Measurements from ENCODE around the gene ANG. TPM values are rescaled to one million over a fixed set of nuclear protein-coding genes. Genes with fewer than 3 reads are reported as not detected.
"Not testable (repeated sequence)": the region's sequence is repeated elsewhere in the genome, so short reads cannot be mapped to it uniquely, and the experiment has no call there.

The ANG gene
- total RNA-seq, 1 experiment from 2014 or later, result 1.7 TPM

DNA sequence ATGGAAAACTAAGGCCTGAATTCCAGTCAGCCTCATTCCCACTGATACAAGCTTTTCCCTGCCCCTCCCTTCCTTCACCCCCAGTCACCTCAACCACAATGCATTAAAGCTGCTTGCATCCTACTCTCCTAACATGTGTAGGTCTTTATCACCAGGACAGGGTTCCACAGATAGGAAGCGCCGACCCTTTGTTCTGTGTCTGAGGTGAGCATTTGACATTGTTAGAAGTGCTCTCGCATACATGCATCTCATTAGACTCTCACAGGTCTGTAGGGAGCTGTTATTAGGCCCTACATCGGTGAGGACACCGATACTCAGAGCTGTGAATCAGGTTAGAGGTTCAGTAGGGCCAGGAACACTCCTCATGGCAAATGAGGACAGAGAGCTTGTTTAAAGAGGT lies 43.9 kb downstream of the ANG start:
- BruUV-seq (replicated peaks), result no TSS peak
- CTCF ChIA-PET, result no interaction called here
- TF ChIP-seq, protein P1, sequence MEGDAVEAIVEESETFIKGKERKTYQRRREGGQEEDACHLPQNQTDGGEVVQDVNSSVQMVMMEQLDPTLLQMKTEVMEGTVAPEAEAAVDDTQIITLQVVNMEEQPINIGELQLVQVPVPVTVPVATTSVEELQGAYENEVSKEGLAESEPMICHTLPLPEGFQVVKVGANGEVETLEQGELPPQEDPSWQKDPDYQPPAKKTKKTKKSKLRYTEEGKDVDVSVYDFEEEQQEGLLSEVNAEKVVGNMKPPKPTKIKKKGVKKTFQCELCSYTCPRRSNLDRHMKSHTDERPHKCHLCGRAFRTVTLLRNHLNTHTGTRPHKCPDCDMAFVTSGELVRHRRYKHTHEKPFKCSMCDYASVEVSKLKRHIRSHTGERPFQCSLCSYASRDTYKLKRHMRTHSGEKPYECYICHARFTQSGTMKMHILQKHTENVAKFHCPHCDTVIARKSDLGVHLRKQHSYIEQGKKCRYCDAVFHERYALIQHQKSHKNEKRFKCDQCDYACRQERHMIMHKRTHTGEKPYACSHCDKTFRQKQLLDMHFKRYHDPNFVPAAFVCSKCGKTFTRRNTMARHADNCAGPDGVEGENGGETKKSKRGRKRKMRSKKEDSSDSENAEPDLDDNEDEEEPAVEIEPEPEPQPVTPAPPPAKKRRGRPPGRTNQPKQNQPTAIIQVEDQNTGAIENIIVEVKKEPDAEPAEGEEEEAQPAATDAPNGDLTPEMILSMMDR (IDR thresholded peaks at IDR 0.05; ENCODE audit: unreplicated experiment), result no peak

DNA sequence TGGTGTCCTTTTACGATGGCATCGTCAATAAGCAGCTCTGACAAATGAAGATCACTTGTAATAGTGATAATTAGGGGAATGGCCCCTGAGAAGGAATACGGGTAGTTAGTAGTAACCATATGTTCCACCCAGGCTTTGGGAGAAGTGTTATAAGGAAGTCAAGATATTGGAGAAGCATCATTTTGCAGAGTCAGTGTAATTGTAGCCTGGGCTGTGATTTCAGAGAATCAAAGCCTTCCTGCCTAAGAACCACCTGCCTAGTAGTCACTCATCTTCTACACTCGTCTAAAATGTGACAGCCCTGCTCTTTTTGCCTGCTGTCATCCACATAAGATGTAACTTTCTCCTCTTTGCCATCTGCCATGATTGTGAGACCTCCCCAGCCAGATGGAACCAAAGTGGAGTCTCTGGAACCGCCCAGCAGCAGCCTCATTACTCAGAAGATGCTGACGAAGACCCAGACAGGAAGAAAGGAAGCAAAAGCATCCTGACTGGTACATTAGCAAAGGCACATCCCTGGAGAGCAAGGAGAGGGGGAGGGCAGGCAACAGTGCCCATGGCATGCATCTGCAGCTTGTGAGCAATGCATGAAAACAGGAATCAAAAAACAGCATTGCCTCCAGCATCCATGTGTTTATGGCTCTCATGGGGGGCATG lies 44.5 kb downstream of the ANG start:
- Mint-ChIP-seq H3K4me1 (ENCODE audit: insufficient read depth, unreplicated experiment) (no peaks in the 10 kb centered on the region), H3K27me3 (ENCODE audit: insufficient read depth, unreplicated experiment) (peaks cover 62% of the 10 kb centered on the region), H3K36me3 (ENCODE audit: insufficient read depth, unreplicated experiment) (no peaks in the 10 kb centered on the region), H3K27ac (ENCODE audit: low read depth, unreplicated experiment) (no peak overlapping the region), H3K9me3 (ENCODE audit: unreplicated experiment) (no peaks in the 10 kb centered on the region), H3K4me3 (ENCODE audit: unreplicated experiment) (no peak overlapping the region)
- TF ChIP-seq, protein P1 (IDR thresholded peaks at IDR 0.05; ENCODE audit: unreplicated experiment), result no peak
- no peak for DNase-seq (ENCODE audit: unreplicated experiment)
- CTCF ChIA-PET, result interaction anchor here (0.6 kb wide), 1 partner anchor 409 kb away, joined by 3 read pairs; no protein-coding TSS in a partner anchor
- BruUV-seq (replicated peaks), result no TSS peak
- intact Hi-C loops (cut with micrococcal nuclease), result no loop called here
- POLR2A ChIA-PET, result no interaction called here

More for the DNA sequence above, 43.9 kb downstream of the ANG start:
- H3K4me1 Mint-ChIP-seq (ENCODE audit: insufficient read depth, unreplicated experiment), result no peaks in the 10 kb centered on the region
- H3K4me3 Mint-ChIP-seq (ENCODE audit: unreplicated experiment), result no peak overlapping the region
- no peaks in the 10 kb centered on the region for H3K9me3 Mint-ChIP-seq (ENCODE audit: unreplicated experiment)
- no peak for DNase-seq (ENCODE audit: unreplicated experiment)
- no peak overlapping the region for H3K27ac Mint-ChIP-seq (ENCODE audit: low read depth, unreplicated experiment)
- intact Hi-C loops (cut with micrococcal nuclease), result no loop called here
- no peaks in the 10 kb centered on the region for H3K36me3 Mint-ChIP-seq (ENCODE audit: insufficient read depth, unreplicated experiment)
- POLR2A ChIA-PET, result no interaction called here
- peaks cover 64% of the 10 kb centered on the region for H3K27me3 Mint-ChIP-seq (ENCODE audit: insufficient read depth, unreplicated experiment)

DNA sequence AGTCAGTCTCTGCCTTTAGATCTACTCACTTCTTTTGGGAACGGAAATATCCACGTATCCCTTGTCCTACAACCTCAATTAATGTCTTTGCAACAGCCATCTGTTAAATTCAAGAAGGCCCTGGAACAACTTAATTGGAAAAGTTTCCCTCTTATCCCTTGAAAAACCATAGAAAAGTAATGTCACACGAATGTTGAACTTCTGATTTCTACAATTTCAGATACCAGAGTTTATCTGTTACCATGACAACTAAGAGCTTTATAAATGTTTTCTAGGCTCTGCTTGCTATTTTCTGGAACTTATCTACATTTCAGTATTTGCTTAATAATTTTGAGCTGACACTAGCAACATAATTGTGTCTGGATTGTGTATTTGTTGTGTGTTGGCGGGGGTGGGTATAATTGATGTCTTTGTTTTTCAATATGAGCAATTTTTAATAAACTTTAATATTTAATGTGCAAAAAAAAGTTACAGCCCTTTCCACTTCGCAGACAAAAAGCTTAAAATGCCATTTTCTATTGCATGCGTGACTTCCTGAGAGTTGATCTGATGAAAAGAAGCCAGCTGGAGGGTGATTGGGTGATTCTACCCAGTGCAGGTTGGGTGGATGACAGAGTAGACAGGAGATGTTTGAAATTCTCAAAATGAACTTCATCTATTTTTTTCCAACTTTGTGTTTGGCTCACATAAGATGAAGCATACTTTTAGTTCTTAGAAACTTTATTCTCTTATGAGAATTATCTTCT lies 45.3 kb downstream of the ANG start:
- Mint-ChIP-seq H3K4me1 (ENCODE audit: insufficient read depth, unreplicated experiment) (no peaks in the 10 kb centered on the region), H3K4me3 (ENCODE audit: unreplicated experiment) (no peak overlapping the region), H3K9me3 (ENCODE audit: unreplicated experiment) (no peaks in the 10 kb centered on the region), H3K27ac (ENCODE audit: low read depth, unreplicated experiment) (no peak overlapping the region), H3K27me3 (ENCODE audit: insufficient read depth, unreplicated experiment) (peaks cover 59% of the 10 kb centered on the region), H3K36me3 (ENCODE audit: insufficient read depth, unreplicated experiment) (no peaks in the 10 kb centered on the region)
- DNase-seq (ENCODE audit: unreplicated experiment), result no peak
- intact Hi-C loops (cut with micrococcal nuclease), result no loop called here
- TF ChIP-seq, protein P1 (IDR thresholded peaks at IDR 0.05; ENCODE audit: unreplicated experiment), result no peak
- POLR2A ChIA-PET, result no interaction called here
- CTCF ChIA-PET, result interaction anchor here (0.6 to 0.7 kb wide), 3 partner anchors 35 to 408 kb away, joined by 3 to 5 read pairs (median 3); no protein-coding TSS in a partner anchor
- BruUV-seq (replicated peaks), result no TSS peak

DNA sequence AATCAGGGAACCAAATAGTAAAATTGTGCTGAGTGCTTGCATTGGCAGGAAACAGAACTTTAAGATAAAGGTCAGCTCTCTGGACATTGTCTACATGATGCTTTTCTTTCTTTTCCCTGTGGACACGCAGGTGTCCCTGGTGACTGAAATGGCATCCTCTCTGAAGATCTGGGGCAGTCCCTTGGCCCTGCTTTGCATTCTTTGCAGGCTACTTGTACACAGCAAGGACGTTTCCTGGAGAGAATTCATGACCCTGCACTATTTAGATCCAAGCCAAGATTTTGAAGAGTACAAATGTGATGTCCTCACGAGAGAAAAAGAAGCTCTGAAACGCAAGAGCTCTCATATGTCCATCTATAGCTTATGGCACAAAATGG lies 45.9 kb downstream of the ANG start:
- intact Hi-C loops (cut with micrococcal nuclease), result no loop called here
- no peak overlapping the region for H3K4me3 Mint-ChIP-seq (ENCODE audit: unreplicated experiment)
- peaks cover 59% of the 10 kb centered on the region for H3K27me3 Mint-ChIP-seq (ENCODE audit: insufficient read depth, unreplicated experiment)
- no peaks in the 10 kb centered on the region for H3K4me1 Mint-ChIP-seq (ENCODE audit: insufficient read depth, unreplicated experiment)
- no peak for DNase-seq (ENCODE audit: unreplicated experiment)
- no peak overlapping the region for H3K27ac Mint-ChIP-seq (ENCODE audit: low read depth, unreplicated experiment)
- BruUV-seq (replicated peaks), result no TSS peak
- no peaks in the 10 kb centered on the region for H3K9me3 Mint-ChIP-seq (ENCODE audit: unreplicated experiment)
- TF ChIP-seq, protein P1 (IDR thresholded peaks at IDR 0.05; ENCODE audit: unreplicated experiment), result no peak
- POLR2A ChIA-PET, result no interaction called here
- CTCF ChIA-PET, result interaction anchor here (0.6 to 0.7 kb wide), 2 partner anchors 36 to 38 kb away, joined by 3 to 5 read pairs; no protein-coding TSS in a partner anchor
- no peaks in the 10 kb centered on the region for H3K36me3 Mint-ChIP-seq (ENCODE audit: insufficient read depth, unreplicated experiment)

DNA sequence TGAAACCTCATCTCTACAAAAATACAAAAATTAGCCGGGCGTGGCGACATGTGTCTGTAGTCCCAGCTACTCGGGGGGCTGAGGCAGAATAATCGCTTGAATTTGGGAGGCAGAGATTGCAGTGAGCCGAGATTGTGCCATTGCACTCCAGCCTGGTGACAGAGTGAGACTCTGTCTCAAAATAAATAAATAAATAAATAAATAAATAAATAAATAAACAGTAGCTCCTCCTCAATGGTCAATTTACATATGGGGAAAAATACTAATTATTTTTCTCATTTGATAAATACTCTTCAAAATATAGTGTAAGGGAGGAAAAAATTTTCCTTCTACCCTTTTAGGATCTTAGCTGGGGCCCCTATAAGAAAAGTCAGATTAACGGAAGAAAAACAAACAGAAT lies 49.7 kb downstream of the ANG start:
- CTCF ChIA-PET, result not testable (repeated sequence)

More for the DNA sequence above, 49.7 kb downstream of the ANG start:
- H3K9me3 Mint-ChIP-seq (ENCODE audit: unreplicated experiment); DNase-seq (ENCODE audit: unreplicated experiment); H3K36me3 Mint-ChIP-seq (ENCODE audit: insufficient read depth, unreplicated experiment); H3K27ac Mint-ChIP-seq (ENCODE audit: low read depth, unreplicated experiment); BruUV-seq (replicated peaks); H3K4me3 Mint-ChIP-seq (ENCODE audit: unreplicated experiment); intact Hi-C loops (cut with micrococcal nuclease); POLR2A ChIA-PET; H3K4me1 Mint-ChIP-seq (ENCODE audit: insufficient read depth, unreplicated experiment): not testable (repeated sequence)
- peaks cover 40% of the 10 kb centered on the region for H3K27me3 Mint-ChIP-seq (ENCODE audit: insufficient read depth, unreplicated experiment)
